HL-60 (cell line): ENCODE results near the gene ATXN2.

Experiments used
- CTCF ChIP-seq: IDR thresholded peaks from one replicate; pipeline ENCODE4 v1.5.1; 2011; ENCODE audit warnings: low read length, control low read depth, inconsistent platforms; ENCODE audit not compliant: insufficient read depth
- POLR2AphosphoS5 ChIP-seq: IDR thresholded peaks from 2 replicates; pipeline ENCODE4 v1.6.1; 2012; ENCODE audit warnings: low read depth
- REST ChIP-seq: IDR thresholded peaks from 2 replicates; pipeline ENCODE4 v1.6.1; 2012; ENCODE audit warnings: low read depth; ENCODE audit not compliant: insufficient replicate concordance

- TF ChIP-seq CTCF, result no peak
- no peak for TF ChIP-seq POLR2AphosphoS5
- TF ChIP-seq REST, result no peak
Observed at GRCh38 chr12:111488271-111488670, 110.8 kb downstream of the ATXN2 start.
